Parathyroid adenoma (tissue), 2 donors: ENCODE data around the gene EAPP.
"Not testable (repeated sequence)": the region's sequence is repeated elsewhere in the genome, so short reads cannot be mapped to it uniquely, and the experiment has no call there.

ENCODE experiments used
- H2AFZ ChIP-seq: fragments of 300-600 bp; sonication (generic); one replicate; pipeline ENCODE4 v1.7.0; 2017; ENCODE audit warnings: antibody characterized with exemption, mild to moderate bottlenecking
- H3K27ac ChIP-seq: fragments of 300-600 bp; sonication (generic); one replicate; pipeline ENCODE4 v1.7.0; 2017
- H3K27me3 ChIP-seq: fragments of 300-600 bp; sonication (generic); one replicate; pipeline ENCODE4 v1.7.0; 2017; ENCODE audit warnings: low read length; ENCODE audit not compliant: control insufficient read depth, insufficient read depth
- H3K36me3 ChIP-seq: fragments of 300-600 bp; sonication (generic); one replicate; pipeline ENCODE4 v1.7.0; 2017; ENCODE audit warnings: low read length; ENCODE audit not compliant: control insufficient read depth, insufficient read depth
- H3K4me1 ChIP-seq: fragments of 300-600 bp; sonication (generic); one replicate; pipeline ENCODE4 v1.7.0; 2017; ENCODE audit warnings: control low read depth
- H3K4me2 ChIP-seq: fragments of 300-600 bp; sonication (generic); one replicate; pipeline ENCODE4 v1.7.0; 2017; ENCODE audit warnings: low read length
- H3K4me3 ChIP-seq: fragments of 300-600 bp; sonication (generic); one replicate; pipeline ENCODE4 v1.7.0; 2017; ENCODE audit warnings: low read depth, low read length
- H3K79me2 ChIP-seq: fragments of 300-600 bp; sonication (generic); one replicate; pipeline ENCODE4 v1.7.0; 2017; ENCODE audit warnings: control low read depth
- H3K9ac ChIP-seq: fragments of 300-600 bp; sonication (generic); one replicate; pipeline ENCODE4 v1.7.0; 2017; ENCODE audit warnings: mild to moderate bottlenecking
- H3K9me3 ChIP-seq: fragments of 300-600 bp; sonication (generic); one replicate; pipeline ENCODE4 v1.7.0; 2017; ENCODE audit warnings: low read length; ENCODE audit not compliant: control insufficient read depth
- TF ChIP-seq, protein P1 (sequence below): fragments of 300-600 bp; sonication (generic); IDR thresholded peaks from one replicate; pipeline ENCODE4 v1.7.0; 2017; ENCODE audit warnings: antibody characterized with exemption, mild to moderate bottlenecking
- donor health status: primary hyperparathyroidism.

EAPP gene

DNA sequence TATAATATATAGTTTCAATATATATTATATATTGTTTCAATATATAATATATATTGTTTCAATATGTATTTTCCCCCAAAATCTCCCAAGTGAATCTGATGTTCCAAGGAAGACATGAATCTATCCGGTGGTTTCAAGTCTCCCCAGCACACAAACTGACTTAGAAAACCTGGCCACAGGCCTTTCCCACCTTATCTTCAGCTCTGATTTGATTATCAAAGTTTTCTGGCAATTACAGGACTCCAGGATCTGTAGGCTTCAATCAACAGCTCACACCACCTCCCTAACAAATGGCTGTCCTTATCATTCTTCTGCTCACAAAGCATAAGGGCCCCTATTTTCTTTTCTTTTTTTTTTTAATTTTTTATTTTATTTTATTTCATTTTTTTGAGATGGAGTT is 54.8 kb downstream of the EAPP start:
- Histone ChIP-seq H3K9me3 (no peaks in the 10 kb centered on the region), H2AFZ (no peak overlapping the region)

DNA sequence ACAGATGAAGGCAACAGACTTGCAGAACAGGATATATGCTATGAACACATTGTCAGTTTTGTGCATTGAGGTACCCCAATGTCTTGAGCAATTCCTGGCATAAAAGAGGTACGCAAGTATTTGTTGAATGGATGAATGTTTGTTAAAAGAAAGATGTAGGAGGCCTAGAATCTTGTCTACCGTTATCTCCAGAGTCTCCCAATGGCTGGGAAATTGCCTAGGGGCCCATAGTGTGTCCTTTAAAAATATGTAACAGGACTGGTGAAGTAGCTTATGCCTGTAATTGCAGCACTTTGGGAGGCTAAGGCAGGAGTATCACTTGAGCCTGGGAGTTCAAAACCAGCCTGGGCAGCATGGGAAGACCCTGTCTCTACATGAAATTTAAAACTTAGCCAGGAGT is 57.0 kb downstream of the EAPP start:
- H3K4me1 ChIP-seq, result no peaks in the 10 kb centered on the region
- H3K4me3 ChIP-seq, result no peak overlapping the region
- H3K79me2 ChIP-seq, result no peaks in the 10 kb centered on the region
- TF ChIP-seq, protein P1, sequence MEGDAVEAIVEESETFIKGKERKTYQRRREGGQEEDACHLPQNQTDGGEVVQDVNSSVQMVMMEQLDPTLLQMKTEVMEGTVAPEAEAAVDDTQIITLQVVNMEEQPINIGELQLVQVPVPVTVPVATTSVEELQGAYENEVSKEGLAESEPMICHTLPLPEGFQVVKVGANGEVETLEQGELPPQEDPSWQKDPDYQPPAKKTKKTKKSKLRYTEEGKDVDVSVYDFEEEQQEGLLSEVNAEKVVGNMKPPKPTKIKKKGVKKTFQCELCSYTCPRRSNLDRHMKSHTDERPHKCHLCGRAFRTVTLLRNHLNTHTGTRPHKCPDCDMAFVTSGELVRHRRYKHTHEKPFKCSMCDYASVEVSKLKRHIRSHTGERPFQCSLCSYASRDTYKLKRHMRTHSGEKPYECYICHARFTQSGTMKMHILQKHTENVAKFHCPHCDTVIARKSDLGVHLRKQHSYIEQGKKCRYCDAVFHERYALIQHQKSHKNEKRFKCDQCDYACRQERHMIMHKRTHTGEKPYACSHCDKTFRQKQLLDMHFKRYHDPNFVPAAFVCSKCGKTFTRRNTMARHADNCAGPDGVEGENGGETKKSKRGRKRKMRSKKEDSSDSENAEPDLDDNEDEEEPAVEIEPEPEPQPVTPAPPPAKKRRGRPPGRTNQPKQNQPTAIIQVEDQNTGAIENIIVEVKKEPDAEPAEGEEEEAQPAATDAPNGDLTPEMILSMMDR, result no peak
- no peak overlapping the region for H3K27ac ChIP-seq
- H3K36me3 ChIP-seq, result no peaks in the 10 kb centered on the region
- no peaks in the 10 kb centered on the region for H3K27me3 ChIP-seq
- H3K9me3 ChIP-seq, result no peaks in the 10 kb centered on the region
- H3K9ac ChIP-seq, result no peak overlapping the region
- no peak overlapping the region for H2AFZ ChIP-seq
- no peak overlapping the region for H3K4me2 ChIP-seq

More for the DNA sequence above, 54.8 kb downstream of the EAPP start:
- Histone ChIP-seq H3K4me3 (no peak overlapping the region), H3K9ac (no peak overlapping the region), H3K36me3 (no peaks in the 10 kb centered on the region), H3K4me1 (no peaks in the 10 kb centered on the region), H3K4me2 (no peak overlapping the region), H3K79me2 (no peaks in the 10 kb centered on the region), H3K27me3 (no peaks in the 10 kb centered on the region), H3K27ac (no peak overlapping the region)
- TF ChIP-seq, protein P1, result no peak

DNA sequence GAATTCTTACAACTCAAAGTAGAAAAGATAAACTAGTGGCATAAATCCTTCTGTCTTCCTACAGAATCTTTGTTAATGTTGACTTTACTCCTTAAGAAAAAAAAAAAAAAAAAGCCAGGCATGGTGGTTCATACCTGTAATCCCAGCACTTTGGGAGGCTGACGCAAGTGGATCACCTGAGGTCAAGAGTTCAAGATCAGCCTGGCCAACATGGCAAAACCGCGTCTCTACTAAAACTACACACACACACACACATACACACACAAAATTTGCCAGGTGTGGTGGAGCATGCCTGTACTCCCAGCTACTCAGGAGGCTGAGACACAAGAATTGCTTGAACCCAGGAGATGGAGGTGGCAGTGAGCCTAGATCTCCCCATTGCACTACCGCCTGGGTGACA is 59.8 kb downstream of the EAPP start:
- Histone ChIP-seq H3K27me3 (no peaks in the 10 kb centered on the region), H3K27ac (no peak overlapping the region), H3K79me2 (no peaks in the 10 kb centered on the region), H3K36me3 (no peaks in the 10 kb centered on the region), H3K9me3 (no peaks in the 10 kb centered on the region), H3K4me2 (no peak overlapping the region), H3K9ac (no peak overlapping the region), H3K4me1 (no peaks in the 10 kb centered on the region), H2AFZ (no peak overlapping the region), H3K4me3 (no peak overlapping the region)
- TF ChIP-seq, protein P1, result no peak

DNA sequence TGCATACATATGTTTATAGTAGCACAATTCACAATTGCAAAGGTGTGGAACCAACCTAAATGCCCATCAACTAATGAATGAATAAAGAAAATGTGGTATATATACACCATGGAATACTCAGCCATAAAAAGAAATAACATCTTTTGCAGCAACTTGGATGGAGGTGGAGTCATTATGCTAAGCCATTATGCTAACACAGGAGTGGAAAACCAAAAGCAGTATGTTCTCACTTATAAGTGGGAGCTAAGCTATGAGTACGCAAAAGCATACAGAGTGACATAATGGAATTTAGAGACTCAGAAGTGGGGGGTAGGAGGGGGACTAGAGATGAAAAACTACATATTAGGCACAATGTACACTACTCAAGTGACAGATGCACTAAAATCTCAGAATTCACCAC is 61.2 kb downstream of the EAPP start:
- no peak overlapping the region for H2AFZ ChIP-seq
- no peak overlapping the region for H3K4me3 ChIP-seq
- H3K27ac ChIP-seq, result no peak overlapping the region
- TF ChIP-seq, protein P1, result no peak
- no peak overlapping the region for H3K9ac ChIP-seq
- H3K27me3 ChIP-seq, result no peaks in the 10 kb centered on the region
- no peaks in the 10 kb centered on the region for H3K79me2 ChIP-seq
- H3K9me3 ChIP-seq, result no peaks in the 10 kb centered on the region
- no peaks in the 10 kb centered on the region for H3K36me3 ChIP-seq
- H3K4me1 ChIP-seq, result no peaks in the 10 kb centered on the region
- H3K4me2 ChIP-seq, result no peak overlapping the region

DNA sequence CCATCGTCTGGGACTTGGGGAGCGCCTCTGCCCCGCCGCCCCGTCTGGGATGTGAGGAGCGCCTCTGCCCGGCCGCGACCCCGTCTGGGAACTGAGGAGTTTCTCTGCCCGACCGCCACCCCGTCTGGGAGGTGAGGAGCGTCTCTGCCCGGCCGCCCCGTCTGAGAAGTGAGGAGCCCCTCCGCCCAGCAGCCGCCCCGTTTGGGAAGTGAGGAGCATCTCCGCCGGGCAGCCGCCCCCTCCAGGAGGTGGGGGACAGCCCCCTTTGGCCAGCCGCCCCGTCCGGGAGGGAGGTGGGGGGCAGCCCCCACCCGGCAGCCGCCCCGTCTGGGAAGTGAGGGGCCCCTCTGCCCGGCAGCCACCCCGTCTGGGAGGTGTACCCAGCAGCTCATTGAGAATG is 63.5 kb downstream of the EAPP start:
- not testable (repeated sequence) for H3K27me3 ChIP-seq, H3K4me2 ChIP-seq, H2AFZ ChIP-seq, H3K36me3 ChIP-seq, H3K9ac ChIP-seq, H3K9me3 ChIP-seq, H3K27ac ChIP-seq, H3K4me1 ChIP-seq, H3K79me2 ChIP-seq, H3K4me3 ChIP-seq
